GM18909 (cell line): ENCODE data around the gene ZC3H12D.

Experiments
- ATAC-seq: cut with Tn5 transposase; IDR thresholded peaks from one replicate; pipeline ENCODE4 v1.9.1; 2021; ENCODE audit warnings: mild to moderate bottlenecking; ENCODE audit not compliant: unreplicated experiment, poor library complexity

The ZC3H12D gene

GRCh38 chr6:149422581-149422980 is 62.2 kb downstream of the ZC3H12D start:
- ATAC-seq, result no peak

- ATAC-seq, result no peak
These were observed 63.7 kb downstream of the ZC3H12D start for GRCh38 chr6:149421132-149421531.

DNA sequence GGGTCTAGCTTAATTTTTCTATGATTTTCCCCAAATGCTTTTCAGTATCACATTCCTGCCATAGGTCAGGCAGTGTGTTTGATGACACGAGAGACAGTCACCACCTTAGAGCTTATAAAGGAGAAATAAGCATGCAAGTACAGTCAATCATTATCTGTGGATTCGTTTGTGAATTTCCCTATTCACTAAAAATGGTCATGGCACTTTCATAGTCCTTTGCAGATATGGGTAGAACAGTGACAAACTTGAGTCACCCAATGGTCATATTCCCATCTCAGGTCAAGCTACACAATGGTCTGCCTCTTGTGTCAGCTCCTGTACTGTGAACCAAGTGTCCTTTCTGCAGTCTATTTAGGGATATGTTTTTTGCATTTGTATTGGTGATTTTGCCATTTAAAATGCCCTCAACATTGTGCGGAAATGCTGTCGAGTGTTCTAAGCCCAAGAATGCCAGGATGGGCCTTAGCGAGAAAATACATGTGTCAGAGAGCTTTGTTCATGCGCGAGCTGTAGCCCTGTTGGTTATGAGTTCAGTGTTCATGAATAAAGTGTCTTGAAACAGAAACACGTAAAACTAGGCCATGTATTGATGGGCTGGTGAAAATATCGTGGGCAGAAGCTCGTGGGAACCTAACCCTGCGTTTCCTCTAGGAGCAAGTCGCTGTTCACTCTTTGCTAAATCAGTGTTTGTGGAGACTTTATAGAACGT is 65.0 kb downstream of the ZC3H12D start:
- no peak for ATAC-seq

DNA sequence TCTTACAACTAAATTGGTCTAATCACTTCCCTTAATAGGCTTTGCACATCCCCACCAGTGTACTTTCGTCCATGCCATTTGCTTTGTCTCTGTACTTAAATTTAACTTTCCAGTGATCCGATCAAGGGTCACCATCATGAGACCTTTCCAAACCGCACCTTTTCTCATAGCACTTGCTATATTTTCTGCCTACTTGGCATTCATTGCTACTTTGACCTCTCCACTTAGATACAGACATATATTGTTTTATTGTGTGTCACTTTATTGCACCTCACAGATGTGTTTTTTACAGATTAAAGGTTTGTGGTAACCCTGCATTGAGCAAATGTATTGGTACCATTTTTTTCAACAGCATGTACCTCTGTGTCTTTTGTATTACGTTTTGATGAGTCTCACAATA is 70.0 kb downstream of the ZC3H12D start:
- ATAC-seq, result no peak

DNA sequence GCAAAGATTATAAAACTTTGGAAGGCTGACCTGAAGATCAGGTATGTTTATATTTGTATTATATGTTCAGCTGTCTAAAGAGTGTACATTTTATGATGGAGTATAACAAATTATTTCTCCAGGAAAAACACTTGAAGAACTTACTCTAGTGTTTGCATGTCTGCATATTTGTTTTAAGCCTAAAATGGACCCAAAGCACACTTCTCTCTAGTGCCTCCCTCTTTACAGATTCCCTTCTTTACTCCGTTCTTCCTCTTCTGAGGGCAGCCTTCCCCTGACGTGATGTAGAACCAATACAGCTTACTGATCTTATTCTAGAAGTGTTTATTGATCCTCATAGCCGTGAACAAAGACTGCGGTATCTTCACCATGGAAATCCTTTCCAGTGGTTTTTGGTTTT is 70.8 kb downstream of the ZC3H12D start:
- ATAC-seq, result no peak

- ATAC-seq, result no peak
These were observed 74.3 kb downstream of the ZC3H12D start for GRCh38 chr6:149410557-149410956.

- ATAC-seq, result no peak
These were observed 75.2 kb downstream of the ZC3H12D start for GRCh38 chr6:149409617-149410016.

GRCh38 chr6:149405823-149406765 is 78.7 kb downstream of the ZC3H12D start:
- no peak for ATAC-seq

GRCh38 chr6:149403534-149403933 is 81.3 kb downstream of the ZC3H12D start:
- no peak for ATAC-seq

- no peak for ATAC-seq
These were observed 84.8 kb downstream of the ZC3H12D start, which contains the start of gene SUMO4 for GRCh38 chr6:149400050-149400449. Gene SUMO4, plus strand, starts transcription at chr6:149400262. Its CDS starts 130 bp downstream, at chr6:149400392.

GRCh38 chr6:149397384-149397783 is 87.4 kb downstream of the ZC3H12D start:
- no peak for ATAC-seq
